PC-9 (cell line): ENCODE data around the gene FOSB. TPM values are rescaled to one million over a fixed set of nuclear protein-coding genes. Genes with fewer than 3 reads are reported as not detected.

Experiments used
- BruUV-seq: library from RNA; stranded (reverse); fragments of 400-500 nt; replicated peaks from 2 replicates; lab custom pipeline; 2021; lab: Mats Ljungman, UMichigan
- CTCF ChIA-PET: fragments of 300-600 bp; sonication (Branson Sonifier 250); formaldehyde crosslinking; loops from one replicate; lab custom pipeline; 2022; ENCODE audit warnings: antibody characterized with exemption; lab: Charles Lee
- POLR2A ChIA-PET: fragments of 300-600 bp; sonication (Branson Sonifier 250); formaldehyde crosslinking; loops from one replicate; lab custom pipeline; 2022; ENCODE audit warnings: antibody characterized with exemption; ENCODE audit not compliant: unreplicated experiment; lab: Charles Lee
- DNase-seq, 2 experiments: peaks; one replicate each; pipeline versions ENCODE4 v3.0.0 to v3.0.0-alpha.2; 2015 to 2022; ENCODE audit warnings: mixed read lengths in 1 of 2
- H2AFZ ChIP-seq: fragments of 200-600 bp; sonication (generic); 2 replicates; pipeline ENCODE4 v1.8.1; 2017; ENCODE audit warnings: antibody characterized with exemption
- H3F3A ChIP-seq: fragments of 200-600 bp; sonication (generic); 2 replicates; pipeline ENCODE4 v1.8.1; 2017; ENCODE audit warnings: antibody characterized with exemption, mild to moderate bottlenecking, low read depth; ENCODE audit not compliant: insufficient read depth
- H3K27ac ChIP-seq: fragments of 200-600 bp; sonication (generic); 2 replicates; pipeline ENCODE4 v1.6.1; 2016; ENCODE audit warnings: mixed run types
- H3K27me3 ChIP-seq: fragments of 200-600 bp; sonication (generic); 2 replicates; pipeline ENCODE4 v1.6.1; 2016; ENCODE audit warnings: low read depth, mixed run types; ENCODE audit not compliant: insufficient read depth
- H3K36me3 ChIP-seq: fragments of 200-600 bp; sonication (generic); 2 replicates; pipeline ENCODE4 v1.6.1; 2016; ENCODE audit warnings: low read depth, mixed run types
- H3K4me1 ChIP-seq: fragments of 200-600 bp; sonication (generic); replicated peaks from 2 replicates; pipeline ENCODE4 v1.6.1; 2016; ENCODE audit warnings: mixed run types; ENCODE audit not compliant: insufficient read depth
- H3K4me2 ChIP-seq: fragments of 200-600 bp; sonication (generic); 2 replicates; pipeline ENCODE4 v1.6.1; 2017; ENCODE audit warnings: mixed run types
- H3K4me3 ChIP-seq: fragments of 200-600 bp; sonication (generic); 2 replicates; pipeline ENCODE4 v1.6.1; 2016; ENCODE audit warnings: mixed run types
- H3K79me2 ChIP-seq: fragments of 200-600 bp; sonication (generic); 2 replicates; pipeline ENCODE4 v1.6.1; 2017; ENCODE audit warnings: low read depth, mixed run types
- H3K9me2 ChIP-seq: fragments of 200-600 bp; sonication (generic); 2 replicates; pipeline ENCODE4 v1.8.1; 2017; ENCODE audit warnings: mild to moderate bottlenecking; ENCODE audit not compliant: insufficient read depth
- H3K9me3 ChIP-seq: fragments of 200-600 bp; sonication (generic); 2 replicates; pipeline ENCODE4 v1.8.1; 2016; ENCODE audit warnings: low read depth; ENCODE audit not compliant: insufficient read depth
- H4K20me1 ChIP-seq: fragments of 200-600 bp; sonication (generic); 2 replicates; pipeline ENCODE4 v1.8.1; 2017; ENCODE audit not compliant: insufficient read depth
- CTCF ChIP-seq: fragments of 200-600 bp; sonication (generic); conservative IDR thresholded peaks from 2 replicates; pipeline ENCODE4 v1.6.1; 2017; ENCODE audit warnings: mixed run types, antibody characterized with exemption, mild to moderate bottlenecking, moderate library complexity
- EZH2 ChIP-seq: fragments of 200-600 bp; sonication (generic); IDR thresholded peaks from 2 replicates; pipeline ENCODE4 v1.8.0; 2017; ENCODE audit warnings: antibody characterized with exemption, low read depth
- intact Hi-C: fragments of 100-400 bp; cut with micrococcal nuclease; formaldehyde crosslinking; loops from one replicate; pipeline ENCODE4 v1.10.0; 2022; ENCODE audit not compliant: unreplicated experiment
- total RNA-seq: library from RNA; stranded (reverse); gene quantifications from 2 replicates; pipeline ENCODE4 v1.2.3, GENCODE V29; 2021

The FOSB gene
- total RNA-seq, 1 experiment from 2014 or later, result 7.9 TPM

GRCh38 chr19:45473682-45474605 is 6.1 kb downstream of the FOSB start:
- Histone ChIP-seq H3F3A (peaks cover 42% of the 10 kb centered on the region), H3K27me3 (no peaks in the 10 kb centered on the region), H3K36me3 (no peaks in the 10 kb centered on the region), H3K4me3 (no peak overlapping the region), H4K20me1 (no peaks in the 10 kb centered on the region), H3K27ac (no peak overlapping the region), H3K79me2 (no peaks in the 10 kb centered on the region), H3K9me2 (no peaks in the 10 kb centered on the region), H3K4me1 (peaks cover 22% of the 10 kb centered on the region), H2AFZ (no peak overlapping the region), H3K9me3 (no peaks in the 10 kb centered on the region), H3K4me2 (no peak overlapping the region)
- BruUV-seq, result no TSS peak
- TF ChIP-seq CTCF, result no peak
- TF ChIP-seq EZH2, result no peak
- ChIA-PET POLR2A (no interaction called here), CTCF (no interaction called here)
- DNase-seq, result no peak
- intact Hi-C loops, result no loop called here

- ChIA-PET CTCF (no interaction called here), POLR2A (no interaction called here)
- Histone ChIP-seq H4K20me1 (no peaks in the 10 kb centered on the region), H3K9me2 (no peaks in the 10 kb centered on the region), H3K9me3 (no peaks in the 10 kb centered on the region), H3K4me3 (no peak overlapping the region), H3K4me1 (peaks cover 22% of the 10 kb centered on the region), H3K27me3 (no peaks in the 10 kb centered on the region), H2AFZ (no peak overlapping the region), H3K27ac (no peak overlapping the region), H3K36me3 (no peaks in the 10 kb centered on the region), H3F3A (peaks cover 44% of the 10 kb centered on the region), H3K4me2 (no peak overlapping the region), H3K79me2 (no peaks in the 10 kb centered on the region)
- TF ChIP-seq CTCF (no peak), EZH2 (no peak)
- no TSS peak for BruUV-seq
- intact Hi-C loops, result loop anchor here (5.0 kb wide), 1 partner anchor 138 kb away; no protein-coding TSS in a partner anchor
- DNase-seq, result no peak
Observed at GRCh38 chr19:45474606-45475521, 7.1 kb downstream of the FOSB start.

GRCh38 chr19:45475537-45476291 is 7.9 kb downstream of the FOSB start:
- Histone ChIP-seq H2AFZ (no peak overlapping the region), H3K9me2 (no peaks in the 10 kb centered on the region), H3K9me3 (no peaks in the 10 kb centered on the region), H3K4me3 (no peak overlapping the region), H4K20me1 (no peaks in the 10 kb centered on the region), H3F3A (peaks cover 37% of the 10 kb centered on the region), H3K4me1 (peaks cover 16% of the 10 kb centered on the region), H3K27me3 (no peaks in the 10 kb centered on the region), H3K4me2 (no peak overlapping the region), H3K79me2 (no peaks in the 10 kb centered on the region), H3K27ac (no peak overlapping the region), H3K36me3 (no peaks in the 10 kb centered on the region)
- ChIA-PET CTCF (no interaction called here), POLR2A (no interaction called here)
- TF ChIP-seq CTCF, result no peak
- TF ChIP-seq EZH2, result no peak
- intact Hi-C loops, result loop anchor here (5.0 kb wide), 1 partner anchor 138 kb away; no protein-coding TSS in a partner anchor
- BruUV-seq, result no TSS peak
- DNase-seq, result no peak
